DOHH2 (cell line): ENCODE measurements around the gene TSPAN32.

Experiments
- EZH2phosphoT487 ChIP-seq: fragments of 200-600 bp; sonication (generic); IDR thresholded peaks from 2 replicates; pipeline ENCODE4 v1.6.1; 2017; ENCODE audit warnings: borderline replicate concordance, mild to moderate bottlenecking, antibody characterized with exemption, low read length, moderate library complexity, mixed read lengths
- TF ChIP-seq, protein P1 (sequence below): fragments of 200-600 bp; sonication (generic); IDR thresholded peaks from one replicate; pipeline ENCODE4 v1.5.1; 2014; ENCODE audit warnings: antibody characterized with exemption, mild to moderate bottlenecking, low read depth, low read length; ENCODE audit not compliant: poor library complexity, severe bottlenecking

DNA sequence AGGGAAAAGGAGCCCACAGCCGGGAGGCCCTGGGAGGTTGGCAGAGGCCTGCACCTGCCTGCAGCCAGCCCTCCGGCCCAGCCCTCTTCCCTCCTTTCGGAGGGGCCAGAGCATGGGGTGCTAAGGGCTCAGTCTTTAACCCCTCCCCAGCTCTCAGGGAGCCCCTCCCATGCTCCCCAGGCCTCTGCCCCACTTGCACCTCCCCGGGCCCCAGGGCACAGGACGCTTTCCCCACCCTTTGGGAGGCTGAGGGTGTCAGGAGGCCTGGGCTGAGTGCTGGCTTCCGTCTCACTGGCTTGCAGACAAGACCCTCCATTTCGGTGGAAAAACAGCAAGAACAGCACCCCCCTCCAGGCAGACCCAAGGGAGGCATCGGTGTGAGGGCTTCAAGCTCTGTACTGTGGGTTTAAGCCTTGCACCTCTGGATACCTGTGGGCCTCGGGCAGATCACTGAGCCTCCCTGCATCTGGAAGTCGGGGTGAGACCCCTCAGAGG is 38.7 kb upstream of the TSPAN32 start:
- TF ChIP-seq, protein P1, sequence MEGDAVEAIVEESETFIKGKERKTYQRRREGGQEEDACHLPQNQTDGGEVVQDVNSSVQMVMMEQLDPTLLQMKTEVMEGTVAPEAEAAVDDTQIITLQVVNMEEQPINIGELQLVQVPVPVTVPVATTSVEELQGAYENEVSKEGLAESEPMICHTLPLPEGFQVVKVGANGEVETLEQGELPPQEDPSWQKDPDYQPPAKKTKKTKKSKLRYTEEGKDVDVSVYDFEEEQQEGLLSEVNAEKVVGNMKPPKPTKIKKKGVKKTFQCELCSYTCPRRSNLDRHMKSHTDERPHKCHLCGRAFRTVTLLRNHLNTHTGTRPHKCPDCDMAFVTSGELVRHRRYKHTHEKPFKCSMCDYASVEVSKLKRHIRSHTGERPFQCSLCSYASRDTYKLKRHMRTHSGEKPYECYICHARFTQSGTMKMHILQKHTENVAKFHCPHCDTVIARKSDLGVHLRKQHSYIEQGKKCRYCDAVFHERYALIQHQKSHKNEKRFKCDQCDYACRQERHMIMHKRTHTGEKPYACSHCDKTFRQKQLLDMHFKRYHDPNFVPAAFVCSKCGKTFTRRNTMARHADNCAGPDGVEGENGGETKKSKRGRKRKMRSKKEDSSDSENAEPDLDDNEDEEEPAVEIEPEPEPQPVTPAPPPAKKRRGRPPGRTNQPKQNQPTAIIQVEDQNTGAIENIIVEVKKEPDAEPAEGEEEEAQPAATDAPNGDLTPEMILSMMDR, result no peak
- TF ChIP-seq EZH2phosphoT487, result no peak
